Neural progenitor cell (in vitro differentiated cells): Measurements from ENCODE around the gene ARMH1.

Experiments used
- CTCF ChIP-seq: fragments of 200-600 bp; sonication (generic); IDR thresholded peaks from 2 replicates; pipeline ENCODE4 v1.5.1; 2017; ENCODE audit warnings: antibody characterized with exemption, mild to moderate bottlenecking
- EZH2 ChIP-seq: fragments of 200-600 bp; sonication (generic); IDR thresholded peaks from 2 replicates; pipeline ENCODE4 v1.6.1; 2017; ENCODE audit warnings: antibody characterized with exemption, mild to moderate bottlenecking, moderate library complexity
- EZH2phosphoT487 ChIP-seq: fragments of 200-600 bp; sonication (generic); IDR thresholded peaks from 2 replicates; pipeline ENCODE4 v1.6.1; 2017; ENCODE audit warnings: antibody characterized with exemption

GRCh38 chr1:44693159-44693558, 18.6 kb downstream of the ARMH1 start:
- TF ChIP-seq CTCF (no peak), EZH2 (no peak), EZH2phosphoT487 (no peak)
